Central memory CD8-positive, alpha-beta T cell (primary cell): ENCODE measurements around the gene OSBP2.

Experiments
- ATAC-seq: fragments of 150-1000 bp; cut with Tn5 transposase; replicated peaks from 2 replicates; pipeline ENCODE4 v1.10.0; 2022; ENCODE audit warnings: mild to moderate bottlenecking, moderate FRiP score, moderate number of reproducible peaks; ENCODE audit not compliant: poor library complexity, severe bottlenecking; ENCODE audit errors: extremely low read depth
- DNase-seq, 2 donors: peaks; one replicate each; pipeline ENCODE4 v3.0.0; 2021; ENCODE audit warnings: low spot score in 2 of 2
- H3K27ac Mint-ChIP-seq: one replicate; pipeline ENCODE4 v1.8.0; 2022; ENCODE audit warnings: low read depth, mild to moderate bottlenecking, moderate library complexity, mixed read lengths
- H3K27me3 Mint-ChIP-seq: one replicate; pipeline ENCODE4 v1.8.0; 2022; ENCODE audit warnings: mixed read lengths
- H3K36me3 Mint-ChIP-seq: one replicate; pipeline ENCODE4 v1.8.0; 2022; ENCODE audit warnings: mild to moderate bottlenecking, moderate library complexity, mixed read lengths; ENCODE audit not compliant: insufficient read depth
- H3K4me1 Mint-ChIP-seq: one replicate; pipeline ENCODE4 v1.8.0; 2022; ENCODE audit warnings: mixed read lengths
- H3K4me3 Mint-ChIP-seq: one replicate; pipeline ENCODE4 v1.8.0; 2022; ENCODE audit warnings: mild to moderate bottlenecking, moderate library complexity, mixed read lengths
- H3K9me3 Mint-ChIP-seq: one replicate; pipeline ENCODE4 v1.8.0; 2022; ENCODE audit warnings: mixed read lengths

Gene OSBP2

GRCh38 chr22:30783021-30783420 is 88.3 kb downstream of the OSBP2 start:
- Mint-ChIP-seq H3K9me3 (no peaks in the 10 kb centered on the region), H3K4me3 (no peak overlapping the region), H3K4me1 (no peaks in the 10 kb centered on the region), H3K36me3 (no peaks in the 10 kb centered on the region), H3K27me3 (no peaks in the 10 kb centered on the region), H3K27ac (no peak overlapping the region)
- ATAC-seq: no peak
- DNase-seq: no peak

- Mint-ChIP-seq H3K4me3 (no peak overlapping the region), H3K4me1 (no peaks in the 10 kb centered on the region), H3K36me3 (no peaks in the 10 kb centered on the region), H3K27me3 (no peaks in the 10 kb centered on the region), H3K27ac (no peak overlapping the region), H3K9me3 (no peaks in the 10 kb centered on the region)
- ATAC-seq (no peak), DNase-seq (no peak)
Measured at GRCh38 chr22:30785527-30785926, 90.9 kb downstream of the OSBP2 start.

- Mint-ChIP-seq H3K27ac (no peak overlapping the region), H3K4me1 (no peaks in the 10 kb centered on the region), H3K9me3 (no peaks in the 10 kb centered on the region), H3K27me3 (no peaks in the 10 kb centered on the region), H3K4me3 (no peak overlapping the region), H3K36me3 (no peaks in the 10 kb centered on the region)
- no peak for DNase-seq
- ATAC-seq: no peak
Measured at GRCh38 chr22:30790366-30790765, 95.7 kb downstream of the OSBP2 start.

- H3K27ac Mint-ChIP-seq: no peak overlapping the region
- DNase-seq (no peak), ATAC-seq (no peak)
- H3K36me3 Mint-ChIP-seq: no peaks in the 10 kb centered on the region
- H3K4me3 Mint-ChIP-seq: no peak overlapping the region
- no peaks in the 10 kb centered on the region for H3K4me1 Mint-ChIP-seq
- H3K9me3 Mint-ChIP-seq: no peaks in the 10 kb centered on the region
- H3K27me3 Mint-ChIP-seq: no peaks in the 10 kb centered on the region
Measured at GRCh38 chr22:30792456-30792855, 97.8 kb downstream of the OSBP2 start.

GRCh38 chr22:30795118-30795517 is 100.4 kb downstream of the OSBP2 start:
- no peak overlapping the region for H3K27ac Mint-ChIP-seq
- ATAC-seq (no peak), DNase-seq (no peak)
- no peaks in the 10 kb centered on the region for H3K4me1 Mint-ChIP-seq
- H3K4me3 Mint-ChIP-seq: no peak overlapping the region
- H3K27me3 Mint-ChIP-seq: peaks cover 21% of the 10 kb centered on the region
- H3K36me3 Mint-ChIP-seq: no peaks in the 10 kb centered on the region
- H3K9me3 Mint-ChIP-seq: no peaks in the 10 kb centered on the region

GRCh38 chr22:30801695-30802094 is 107.0 kb downstream of the OSBP2 start:
- Mint-ChIP-seq H3K27ac (no peak overlapping the region), H3K27me3 (peaks cover 73% of the 10 kb centered on the region), H3K36me3 (no peaks in the 10 kb centered on the region), H3K9me3 (no peaks in the 10 kb centered on the region), H3K4me1 (peaks cover 5% of the 10 kb centered on the region), H3K4me3 (no peak overlapping the region)
- no peak for ATAC-seq
- DNase-seq: no peak

GRCh38 chr22:30802202-30803166 is 107.8 kb downstream of the OSBP2 start:
- no peaks in the 10 kb centered on the region for H3K9me3 Mint-ChIP-seq
- ATAC-seq (peak; percentile 75), DNase-seq (peak in 1 of 2 donors; percentile 38)
- H3K4me1 Mint-ChIP-seq: peaks cover 5% of the 10 kb centered on the region
- peaks cover 81% of the 10 kb centered on the region for H3K27me3 Mint-ChIP-seq
- no peak overlapping the region for H3K27ac Mint-ChIP-seq
- no peaks in the 10 kb centered on the region for H3K36me3 Mint-ChIP-seq
- H3K4me3 Mint-ChIP-seq: no peak overlapping the region

- Mint-ChIP-seq H3K9me3 (no peaks in the 10 kb centered on the region), H3K27me3 (peaks cover 74% of the 10 kb centered on the region)
Measured at GRCh38 chr22:30803679-30804078, 109.0 kb downstream of the OSBP2 start.

GRCh38 chr22:30804626-30805025 is 110.0 kb downstream of the OSBP2 start:
- H3K27me3 Mint-ChIP-seq: peaks cover 67% of the 10 kb centered on the region
- ATAC-seq (no peak), DNase-seq (no peak)

More at GRCh38 chr22:30803679-30804078, 109.0 kb downstream of the OSBP2 start:
- ATAC-seq (no peak), DNase-seq (no peak)
- no peak overlapping the region for H3K4me3 Mint-ChIP-seq
- no peak overlapping the region for H3K27ac Mint-ChIP-seq
- H3K36me3 Mint-ChIP-seq: no peaks in the 10 kb centered on the region
- peaks cover 5% of the 10 kb centered on the region for H3K4me1 Mint-ChIP-seq

GRCh38 chr22:30806391-30806861 is 111.8 kb downstream of the OSBP2 start:
- no peaks in the 10 kb centered on the region for H3K36me3 Mint-ChIP-seq
- ATAC-seq: no peak

More at GRCh38 chr22:30804626-30805025, 110.0 kb downstream of the OSBP2 start:
- H3K36me3 Mint-ChIP-seq: no peaks in the 10 kb centered on the region
- H3K4me1 Mint-ChIP-seq: peaks cover 5% of the 10 kb centered on the region
- no peaks in the 10 kb centered on the region for H3K9me3 Mint-ChIP-seq
- H3K27ac Mint-ChIP-seq: no peak overlapping the region
- H3K4me3 Mint-ChIP-seq: no peak overlapping the region

GRCh38 chr22:30809086-30809485 is 114.4 kb downstream of the OSBP2 start:
- no peak overlapping the region for H3K4me3 Mint-ChIP-seq
- no peaks in the 10 kb centered on the region for H3K36me3 Mint-ChIP-seq
- no peak for DNase-seq
- no peak overlapping the region for H3K27ac Mint-ChIP-seq
- no peak for ATAC-seq
- no peaks in the 10 kb centered on the region for H3K9me3 Mint-ChIP-seq
- H3K4me1 Mint-ChIP-seq: no peaks in the 10 kb centered on the region
- peaks cover 25% of the 10 kb centered on the region for H3K27me3 Mint-ChIP-seq

More at GRCh38 chr22:30806391-30806861, 111.8 kb downstream of the OSBP2 start:
- Mint-ChIP-seq H3K27ac (no peak overlapping the region), H3K9me3 (no peaks in the 10 kb centered on the region), H3K4me1 (peaks cover 5% of the 10 kb centered on the region), H3K27me3 (peaks cover 49% of the 10 kb centered on the region), H3K4me3 (no peak overlapping the region)
- no peak for DNase-seq

GRCh38 chr22:30810105-30810504 is 115.4 kb downstream of the OSBP2 start:
- H3K27me3 Mint-ChIP-seq: peaks cover 14% of the 10 kb centered on the region
- no peak overlapping the region for H3K27ac Mint-ChIP-seq
- no peaks in the 10 kb centered on the region for H3K36me3 Mint-ChIP-seq
- ATAC-seq (no peak), DNase-seq (no peak)
- H3K4me1 Mint-ChIP-seq: no peaks in the 10 kb centered on the region
- H3K9me3 Mint-ChIP-seq: no peaks in the 10 kb centered on the region
- H3K4me3 Mint-ChIP-seq: no peak overlapping the region

- no peak for ATAC-seq
Measured at GRCh38 chr22:30813936-30814335, 119.3 kb downstream of the OSBP2 start.

More at GRCh38 chr22:30813936-30814335, 119.3 kb downstream of the OSBP2 start:
- Mint-ChIP-seq H3K4me3 (no peak overlapping the region), H3K36me3 (no peaks in the 10 kb centered on the region), H3K4me1 (no peaks in the 10 kb centered on the region), H3K9me3 (no peaks in the 10 kb centered on the region), H3K27ac (no peak overlapping the region), H3K27me3 (peaks cover 21% of the 10 kb centered on the region)
- DNase-seq: no peak
